H9 (cell line): ENCODE data around the gene RUNX1. TPM values are rescaled to one million over a fixed set of nuclear protein-coding genes. Genes with fewer than 3 reads are reported as not detected.
A peak's percentile ranks its signal among the peaks of the same experiment; 100 is the strongest.

Experiments
- DNase-seq: peaks from one replicate; pipeline ENCODE4 v3.0.0-alpha.2; 2017
- H2AFZ ChIP-seq: one replicate; pipeline ENCODE4 v1.6.1; 2013; ENCODE audit warnings: mild to moderate bottlenecking, low read length, control low read depth, moderate library complexity
- H2AK5ac ChIP-seq: 2 replicates; pipeline ENCODE4 v1.6.1; 2013; ENCODE audit warnings: low read length, control low read depth, mixed read lengths; ENCODE audit not compliant: insufficient read length
- H2BK120ac ChIP-seq: one replicate; pipeline ENCODE4 v1.6.1; 2013; ENCODE audit warnings: low read depth, mild to moderate bottlenecking, low read length, control low read depth, inconsistent platforms; ENCODE audit not compliant: poor library complexity, severe bottlenecking
- H2BK12ac ChIP-seq: 2 replicates; pipeline ENCODE4 v1.6.1; 2013; ENCODE audit warnings: low read length, control low read depth, mixed read lengths, low read depth; ENCODE audit not compliant: insufficient read length
- H2BK15ac ChIP-seq: 2 replicates; pipeline ENCODE4 v1.6.1; 2013; ENCODE audit warnings: low read depth, low read length, control low read depth
- H2BK20ac ChIP-seq: one replicate; pipeline ENCODE4 v1.6.1; 2013; ENCODE audit warnings: low read depth, mild to moderate bottlenecking, low read length, control low read depth, inconsistent platforms; ENCODE audit not compliant: poor library complexity, severe bottlenecking
- H2BK5ac ChIP-seq: 2 replicates; pipeline ENCODE4 v1.6.1; 2013; ENCODE audit warnings: low read length, control low read depth, mixed read lengths; ENCODE audit not compliant: insufficient read length
- H3K14ac ChIP-seq: 2 replicates; pipeline ENCODE4 v1.6.1; 2013; ENCODE audit warnings: low read length, control low read depth; ENCODE audit not compliant: insufficient read depth
- H3K18ac ChIP-seq: 2 replicates; pipeline ENCODE4 v1.6.1; 2013; ENCODE audit warnings: low read depth, mild to moderate bottlenecking, mixed read lengths, low read length, control low read depth; ENCODE audit not compliant: insufficient read length
- H3K23ac ChIP-seq: 2 replicates; pipeline ENCODE4 v1.6.1; 2013; ENCODE audit warnings: low read length, control low read depth, mixed read lengths, low read depth; ENCODE audit not compliant: insufficient read length
- H3K23me2 ChIP-seq: 2 replicates; pipeline ENCODE4 v1.6.1; 2013; ENCODE audit warnings: low read depth, mild to moderate bottlenecking, mixed read lengths, low read length, control low read depth; ENCODE audit not compliant: insufficient read length, poor library complexity, severe bottlenecking
- H3K27ac ChIP-seq: 2 replicates; pipeline ENCODE4 v1.5.1; 2013; ENCODE audit warnings: low read length, control low read depth, mixed read lengths, low read depth; ENCODE audit not compliant: insufficient read length
- H3K27me3 ChIP-seq: 2 replicates; pipeline ENCODE4 v1.6.1; 2013; ENCODE audit warnings: low read length, control low read depth, inconsistent platforms; ENCODE audit not compliant: insufficient read depth
- H3K4ac ChIP-seq: 2 replicates; pipeline ENCODE4 v1.6.1; 2013; ENCODE audit warnings: low read depth, mild to moderate bottlenecking, control low read depth, inconsistent platforms, low read length, moderate library complexity
- H3K4me1 ChIP-seq: 2 replicates; pipeline ENCODE4 v1.6.1; 2013; ENCODE audit warnings: low read length, control low read depth, inconsistent platforms; ENCODE audit not compliant: insufficient read depth
- H3K4me2 ChIP-seq: 2 replicates; pipeline ENCODE4 v1.6.1; 2013; ENCODE audit warnings: low read length, control low read depth, mixed read lengths; ENCODE audit not compliant: insufficient read length, insufficient read depth
- H3K56ac ChIP-seq: 2 replicates; pipeline ENCODE4 v1.6.1; 2013; ENCODE audit warnings: low read depth, mild to moderate bottlenecking, mixed read lengths, low read length, control low read depth; ENCODE audit not compliant: insufficient read length
- H3K79me1 ChIP-seq: 2 replicates; pipeline ENCODE4 v1.6.1; 2013; ENCODE audit warnings: low read depth, mild to moderate bottlenecking, moderate library complexity, low read length, control low read depth, inconsistent platforms; ENCODE audit not compliant: insufficient read depth, poor library complexity, severe bottlenecking
- H3K79me2 ChIP-seq: 2 replicates; pipeline ENCODE4 v1.6.1; 2013; ENCODE audit warnings: low read length, control low read depth, inconsistent platforms; ENCODE audit not compliant: insufficient read depth
- H3K9ac ChIP-seq: 2 replicates; pipeline ENCODE4 v1.6.1; 2013; ENCODE audit warnings: low read length, control low read depth, mixed read lengths; ENCODE audit not compliant: insufficient read length; ENCODE audit errors: extremely low read depth
- H3K9me3 ChIP-seq: one replicate; pipeline ENCODE4 v1.6.1; 2013; ENCODE audit warnings: low read depth, low read length, inconsistent platforms; ENCODE audit not compliant: control insufficient read depth
- H3T11ph ChIP-seq: one replicate; pipeline ENCODE4 v1.6.1; 2013; ENCODE audit warnings: mild to moderate bottlenecking, low read length, control low read depth, inconsistent platforms
- H4K20me1 ChIP-seq: one replicate; pipeline ENCODE4 v1.6.1; 2013; ENCODE audit not compliant: control insufficient read depth, insufficient read length, insufficient read depth
- H4K5ac ChIP-seq: 2 replicates; pipeline ENCODE4 v1.6.1; 2013; ENCODE audit warnings: low read depth, mild to moderate bottlenecking, mixed read lengths, low read length, control low read depth; ENCODE audit not compliant: insufficient read length
- H4K8ac ChIP-seq: replicated peaks from 2 replicates; pipeline ENCODE4 v1.6.1; 2013; ENCODE audit warnings: low read length, control low read depth, mixed read lengths, low read depth; ENCODE audit not compliant: insufficient read length
- H4K91ac ChIP-seq: 2 replicates; pipeline ENCODE4 v1.6.1; 2013; ENCODE audit warnings: low read depth, mild to moderate bottlenecking, moderate library complexity, mixed read lengths, low read length, control low read depth; ENCODE audit not compliant: insufficient read length
- H3K27ac Mint-ChIP-seq, 3 experiments: 2 replicates in 2 of 3; 3 replicates in 1 of 3; pipeline ENCODE4 v1.8.0; 2020 to 2021; ENCODE audit warnings: mixed read lengths in 3 of 3, mild to moderate bottlenecking in 1 of 3, moderate library complexity in 1 of 3
- H3K27me3 Mint-ChIP-seq: 2 replicates; pipeline ENCODE4 v1.8.0; 2021; ENCODE audit warnings: low read depth, mild to moderate bottlenecking, moderate library complexity, mixed read lengths
- H3K36me3 Mint-ChIP-seq, 3 experiments: 2 replicates in 2 of 3; 3 replicates in 1 of 3; pipeline ENCODE4 v1.8.0; 2020 to 2021; ENCODE audit warnings: low read depth in 3 of 3, mixed read lengths in 3 of 3; ENCODE audit not compliant: insufficient read depth in 1 of 3
- H3K4me1 Mint-ChIP-seq, 2 experiments: 2 replicates each; pipeline ENCODE4 v1.8.0; 2020; ENCODE audit warnings: mixed read lengths in 2 of 2
- H3K4me3 Mint-ChIP-seq, 2 experiments: 2 replicates in 1 of 2; 3 replicates in 1 of 2; pipeline ENCODE4 v1.8.0; 2020 to 2021; ENCODE audit warnings: mild to moderate bottlenecking in 2 of 2, mixed read lengths in 2 of 2, moderate library complexity in 1 of 2
- H3K9me3 Mint-ChIP-seq, 2 experiments: 2 replicates in 1 of 2; 3 replicates in 1 of 2; pipeline ENCODE4 v1.8.0; 2020; ENCODE audit warnings: mild to moderate bottlenecking in 2 of 2, mixed read lengths in 2 of 2, moderate library complexity in 1 of 2
- WGBS: extraction: QIAGEN DNeasy Blood & Tissue Kit; methylation state at CpG from one replicate; pipeline ENCODE4 v1.1.7; 2013; ENCODE audit warnings: missing lambda C conversion rate, low lambda C conversion rate, mixed read lengths; ENCODE audit not compliant: insufficient read length; ENCODE audit errors: extremely low coverage; 5-methylcytosine and 5-hydroxymethylcytosine counted together
- total RNA-seq: library from RNA; stranded (reverse); gene quantifications from 2 replicates; pipeline ENCODE4 v1.2.1, GENCODE V29; 2021
- TF ChIP-seq, protein P1 (sequence below): fragments of 200-600 bp; sonication (generic); conservative IDR thresholded peaks from 3 replicates; pipeline ENCODE4 v1.8.0; 2021; ENCODE audit warnings: antibody characterized with exemption, mild to moderate bottlenecking

The RUNX1 gene
- total RNA-seq, 1 experiment from 2014 or later, result 0.72 TPM

DNA sequence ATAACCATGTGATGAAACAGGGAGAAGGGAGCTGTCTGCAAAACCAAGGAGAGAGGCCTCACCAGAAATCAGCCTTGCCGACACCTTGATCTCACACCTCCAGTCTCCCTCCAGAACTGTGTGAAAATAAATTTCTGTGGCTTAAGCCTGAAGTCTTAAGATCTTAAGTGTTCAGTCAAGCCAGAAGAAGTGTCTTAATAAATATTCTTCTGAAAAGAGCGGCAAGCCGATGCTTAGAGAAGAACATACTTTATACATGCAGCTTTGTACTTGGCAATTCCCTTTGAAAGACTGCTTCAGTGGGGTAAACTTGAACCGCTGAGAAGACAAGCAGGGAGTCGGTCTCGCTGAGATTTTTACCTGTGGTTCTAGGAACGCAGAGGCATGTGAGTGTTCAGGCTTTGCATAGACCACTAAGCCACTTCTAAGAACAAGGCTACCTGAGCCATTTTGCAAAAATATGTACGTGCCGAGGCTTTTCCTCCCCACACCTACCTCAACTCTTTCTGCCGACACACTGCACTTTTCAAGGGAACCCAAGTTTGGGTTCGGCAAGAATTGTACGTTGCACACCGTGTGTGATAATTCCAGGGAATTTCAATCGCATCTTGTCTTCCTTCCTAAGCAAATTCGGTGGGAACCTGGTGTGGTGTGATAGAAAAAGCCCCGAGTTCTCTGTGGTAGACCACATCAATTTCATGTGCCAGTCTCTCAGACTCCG, 3.4 kb downstream of the RUNX1 start:
- Histone ChIP-seq H2BK20ac (no peak overlapping the region), H3K18ac (no peak overlapping the region), H2BK15ac (no peak overlapping the region), H4K20me1 (no peaks in the 10 kb centered on the region), H3K79me2 (no peaks in the 10 kb centered on the region), H3K9me3 (no peaks in the 10 kb centered on the region), H3K79me1 (no peaks in the 10 kb centered on the region), H3K14ac (no peak overlapping the region), H3K23ac (no peak overlapping the region), H4K91ac (no peak overlapping the region), H3K4me2 (no peak overlapping the region), H2BK120ac (no peak overlapping the region), H2AK5ac (no peak overlapping the region), H4K5ac (no peak overlapping the region), H2AFZ (no peak overlapping the region), H3K27me3 (no peaks in the 10 kb centered on the region), H3K56ac (no peak overlapping the region), H2BK12ac (no peak overlapping the region), H3T11ph (no peak overlapping the region), H3K23me2 (no peaks in the 10 kb centered on the region), H3K4me1 (no peaks in the 10 kb centered on the region), H3K9ac (no peak overlapping the region), H4K8ac (no peak overlapping the region), H3K4ac (no peak overlapping the region), H3K27ac (no peak overlapping the region), H2BK5ac (no peak overlapping the region)
- TF ChIP-seq, protein P1, sequence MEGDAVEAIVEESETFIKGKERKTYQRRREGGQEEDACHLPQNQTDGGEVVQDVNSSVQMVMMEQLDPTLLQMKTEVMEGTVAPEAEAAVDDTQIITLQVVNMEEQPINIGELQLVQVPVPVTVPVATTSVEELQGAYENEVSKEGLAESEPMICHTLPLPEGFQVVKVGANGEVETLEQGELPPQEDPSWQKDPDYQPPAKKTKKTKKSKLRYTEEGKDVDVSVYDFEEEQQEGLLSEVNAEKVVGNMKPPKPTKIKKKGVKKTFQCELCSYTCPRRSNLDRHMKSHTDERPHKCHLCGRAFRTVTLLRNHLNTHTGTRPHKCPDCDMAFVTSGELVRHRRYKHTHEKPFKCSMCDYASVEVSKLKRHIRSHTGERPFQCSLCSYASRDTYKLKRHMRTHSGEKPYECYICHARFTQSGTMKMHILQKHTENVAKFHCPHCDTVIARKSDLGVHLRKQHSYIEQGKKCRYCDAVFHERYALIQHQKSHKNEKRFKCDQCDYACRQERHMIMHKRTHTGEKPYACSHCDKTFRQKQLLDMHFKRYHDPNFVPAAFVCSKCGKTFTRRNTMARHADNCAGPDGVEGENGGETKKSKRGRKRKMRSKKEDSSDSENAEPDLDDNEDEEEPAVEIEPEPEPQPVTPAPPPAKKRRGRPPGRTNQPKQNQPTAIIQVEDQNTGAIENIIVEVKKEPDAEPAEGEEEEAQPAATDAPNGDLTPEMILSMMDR, result no peak
- Mint-ChIP-seq H3K9me3 (no peaks in the 10 kb centered on the region), H3K4me1 (peaks cover 18 to 28% of the 10 kb centered on the region in 2 experiments), H3K4me3 (no peak overlapping the region), H3K36me3 (no peaks in the 10 kb centered on the region), H3K27me3 (peaks cover 12% of the 10 kb centered on the region), H3K27ac (peak overlapping the region in 1 of 3 experiments; percentile 24; a peak in 1 of 7 replicates)
- no peak for DNase-seq
- WGBS, result no CpG with 5 or more reads among the region's 17 CpGs
